ENCODE results near the gene SPP1. TPM values are rescaled to one million over a fixed set of nuclear protein-coding genes. Genes with fewer than 3 reads are reported as not detected.

The SPP1 gene
- polyA plus RNA-seq, 1 experiment, result 4.9 TPM

GRCh38 chr4:87953826-87954225, 21.7 kb upstream of the SPP1 start:
- CTCF ChIA-PET, result interaction anchor here (1.7 kb wide), 1 partner anchor 20 kb away, joined by 3 read pairs; no protein-coding TSS in a partner anchor

GRCh38 chr4:87956501-87956900, 19.0 kb upstream of the SPP1 start:
- no peak overlapping the region for H3K4me3 ChIP-seq (ENCODE audit: low read depth, low read length)
- ChIA-PET CTCF (interaction anchor here (1.0 to 1.2 kb wide), 2 partner anchors 9 to 22 kb away, joined by 3 read pairs; no protein-coding TSS in a partner anchor), POLR2A (no interaction called here)
- no peak for DNase-seq (ENCODE audit: low read depth)
- H3K27me3 ChIP-seq (ENCODE audit: control insufficient read depth, insufficient read depth, low read length), result no peaks in the 10 kb centered on the region
- TF ChIP-seq, protein P1, sequence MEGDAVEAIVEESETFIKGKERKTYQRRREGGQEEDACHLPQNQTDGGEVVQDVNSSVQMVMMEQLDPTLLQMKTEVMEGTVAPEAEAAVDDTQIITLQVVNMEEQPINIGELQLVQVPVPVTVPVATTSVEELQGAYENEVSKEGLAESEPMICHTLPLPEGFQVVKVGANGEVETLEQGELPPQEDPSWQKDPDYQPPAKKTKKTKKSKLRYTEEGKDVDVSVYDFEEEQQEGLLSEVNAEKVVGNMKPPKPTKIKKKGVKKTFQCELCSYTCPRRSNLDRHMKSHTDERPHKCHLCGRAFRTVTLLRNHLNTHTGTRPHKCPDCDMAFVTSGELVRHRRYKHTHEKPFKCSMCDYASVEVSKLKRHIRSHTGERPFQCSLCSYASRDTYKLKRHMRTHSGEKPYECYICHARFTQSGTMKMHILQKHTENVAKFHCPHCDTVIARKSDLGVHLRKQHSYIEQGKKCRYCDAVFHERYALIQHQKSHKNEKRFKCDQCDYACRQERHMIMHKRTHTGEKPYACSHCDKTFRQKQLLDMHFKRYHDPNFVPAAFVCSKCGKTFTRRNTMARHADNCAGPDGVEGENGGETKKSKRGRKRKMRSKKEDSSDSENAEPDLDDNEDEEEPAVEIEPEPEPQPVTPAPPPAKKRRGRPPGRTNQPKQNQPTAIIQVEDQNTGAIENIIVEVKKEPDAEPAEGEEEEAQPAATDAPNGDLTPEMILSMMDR (IDR thresholded peaks at IDR 0.05; ENCODE audit: insufficient read depth, low read depth, low read length), result no peak
- no peaks in the 10 kb centered on the region for H3K36me3 ChIP-seq (ENCODE audit: control insufficient read depth, insufficient read depth, low read length)

More at GRCh38 chr4:87953826-87954225, 21.7 kb upstream of the SPP1 start:
- TF ChIP-seq, protein P1 (IDR thresholded peaks at IDR 0.05; ENCODE audit: insufficient read depth, low read depth, low read length), result no peak
- no peaks in the 10 kb centered on the region for H3K27me3 ChIP-seq (ENCODE audit: control insufficient read depth, insufficient read depth, low read length)
- H3K4me3 ChIP-seq (ENCODE audit: low read depth, low read length), result no peak overlapping the region
- no peak for DNase-seq (ENCODE audit: low read depth)
- no peaks in the 10 kb centered on the region for H3K36me3 ChIP-seq (ENCODE audit: control insufficient read depth, insufficient read depth, low read length)
- POLR2A ChIA-PET, result no interaction called here

GRCh38 chr4:87957061-87957460, 18.5 kb upstream of the SPP1 start:
- Histone ChIP-seq H3K36me3 (ENCODE audit: control insufficient read depth, insufficient read depth, low read length) (no peaks in the 10 kb centered on the region), H3K27me3 (ENCODE audit: control insufficient read depth, insufficient read depth, low read length) (no peaks in the 10 kb centered on the region), H3K4me3 (ENCODE audit: low read depth, low read length) (no peak overlapping the region)
- TF ChIP-seq, protein P1 (IDR thresholded peaks at IDR 0.05; ENCODE audit: insufficient read depth, low read depth, low read length), result no peak
- ChIA-PET POLR2A (interaction anchor here (0.6 kb wide), 1 partner anchor 68 kb away, joined by 3 read pairs; no protein-coding TSS in a partner anchor), CTCF (interaction anchor here (1.0 to 2.3 kb wide), 3 partner anchors 11 to 22 kb away, joined by 3 to 5 read pairs (median 5); no protein-coding TSS in a partner anchor)
- no peak for DNase-seq (ENCODE audit: low read depth)

DNA sequence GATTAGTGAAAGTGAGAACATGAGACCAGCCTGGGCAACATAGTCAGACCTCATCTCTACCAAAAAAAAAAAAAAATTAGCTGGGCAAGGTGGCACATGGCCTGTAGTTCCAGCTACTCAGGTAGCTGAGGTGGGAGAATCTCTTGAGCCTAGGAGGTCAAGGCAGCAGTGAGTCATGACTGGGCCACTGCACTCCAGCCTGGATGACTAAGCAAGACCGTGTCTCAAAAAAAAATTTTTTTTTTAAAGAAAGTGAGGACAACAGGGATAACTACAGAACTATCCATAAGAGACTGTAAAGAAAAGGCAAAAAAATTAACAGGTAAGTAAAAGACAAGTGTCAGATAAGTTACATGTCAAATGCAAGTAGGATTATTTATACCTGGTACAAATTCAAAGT, 13.5 kb upstream of the SPP1 start:
- Histone ChIP-seq H3K27me3 (ENCODE audit: control insufficient read depth, insufficient read depth, low read length) (no peaks in the 10 kb centered on the region), H3K36me3 (ENCODE audit: control insufficient read depth, insufficient read depth, low read length) (no peaks in the 10 kb centered on the region), H3K4me3 (ENCODE audit: low read depth, low read length) (no peak overlapping the region)
- CTCF ChIA-PET, result interaction anchor here (1.3 kb wide), 1 partner anchor 112 kb away, joined by 8 read pairs; no protein-coding TSS in a partner anchor
- TF ChIP-seq, protein P1 (IDR thresholded peaks at IDR 0.05; ENCODE audit: insufficient read depth, low read depth, low read length), result no peak
- POLR2A ChIA-PET, result no interaction called here
- no peak for DNase-seq (ENCODE audit: low read depth)

- CTCF ChIA-PET, result interaction anchor here (0.7 to 1.3 kb wide), 2 partner anchors 19 to 113 kb away, joined by 4 to 8 read pairs; no protein-coding TSS in a partner anchor
- Histone ChIP-seq H3K4me3 (ENCODE audit: low read depth, low read length) (no peak overlapping the region), H3K27me3 (ENCODE audit: control insufficient read depth, insufficient read depth, low read length) (no peaks in the 10 kb centered on the region), H3K36me3 (ENCODE audit: control insufficient read depth, insufficient read depth, low read length) (no peaks in the 10 kb centered on the region)
- TF ChIP-seq, protein P1 (IDR thresholded peaks at IDR 0.05; ENCODE audit: insufficient read depth, low read depth, low read length), result no peak
- no peak for DNase-seq (ENCODE audit: low read depth)
- POLR2A ChIA-PET, result no interaction called here
Observed at GRCh38 chr4:87962398-87963146, 12.9 kb upstream of the SPP1 start.

Data from BJ (cell line).